GM23248 (cell line): Measurements from ENCODE around the gene AKT3.

Experiments used
- EZH2 ChIP-seq: fragments of 200-600 bp; sonication (generic); IDR thresholded peaks from 2 replicates; pipeline ENCODE4 v1.6.1; 2018; ENCODE audit warnings: antibody characterized with exemption, mild to moderate bottlenecking; ENCODE audit not compliant: insufficient read depth, poor library complexity, severe bottlenecking
- EZH2phosphoT487 ChIP-seq: fragments of 200-600 bp; sonication (generic); IDR thresholded peaks from 2 replicates; pipeline ENCODE4 v1.6.1; 2018; ENCODE audit warnings: antibody characterized with exemption, moderate library complexity, mild to moderate bottlenecking, low read depth; ENCODE audit not compliant: insufficient read depth

GRCh38 chr1:243712941-243713340, 137.1 kb downstream of the AKT3 start:
- TF ChIP-seq EZH2phosphoT487 (no peak), EZH2 (no peak)
